Mucosa of stomach (tissue), 1 donor: Measurements from ENCODE around the gene KLK12.

Experiments used
- H3K27me3 ChIP-seq: one replicate; pipeline ENCODE4 v1.7.0; 2013; ENCODE audit warnings: mild to moderate bottlenecking, low read length; ENCODE audit not compliant: control insufficient read depth, insufficient read depth
- H3K36me3 ChIP-seq: one replicate; pipeline ENCODE4 v1.7.0; 2013; ENCODE audit warnings: low read length; ENCODE audit not compliant: control insufficient read depth, insufficient read depth
- H3K4me1 ChIP-seq: one replicate; pipeline ENCODE4 v1.7.0; 2013; ENCODE audit warnings: mild to moderate bottlenecking, low read length; ENCODE audit not compliant: control insufficient read depth, insufficient read depth
- H3K4me3 ChIP-seq: one replicate; pipeline ENCODE4 v1.7.0; 2013; ENCODE audit warnings: low read length
- H3K9ac ChIP-seq: one replicate; pipeline ENCODE4 v1.7.0; 2013; ENCODE audit warnings: mild to moderate bottlenecking, low read length, moderate library complexity
- H3K9me3 ChIP-seq: one replicate; pipeline ENCODE4 v1.7.0; 2013; ENCODE audit warnings: mild to moderate bottlenecking, low read length, moderate library complexity; ENCODE audit not compliant: control insufficient read depth
- donor health status: Pancreatic carcinoma.

KLK12 gene

DNA sequence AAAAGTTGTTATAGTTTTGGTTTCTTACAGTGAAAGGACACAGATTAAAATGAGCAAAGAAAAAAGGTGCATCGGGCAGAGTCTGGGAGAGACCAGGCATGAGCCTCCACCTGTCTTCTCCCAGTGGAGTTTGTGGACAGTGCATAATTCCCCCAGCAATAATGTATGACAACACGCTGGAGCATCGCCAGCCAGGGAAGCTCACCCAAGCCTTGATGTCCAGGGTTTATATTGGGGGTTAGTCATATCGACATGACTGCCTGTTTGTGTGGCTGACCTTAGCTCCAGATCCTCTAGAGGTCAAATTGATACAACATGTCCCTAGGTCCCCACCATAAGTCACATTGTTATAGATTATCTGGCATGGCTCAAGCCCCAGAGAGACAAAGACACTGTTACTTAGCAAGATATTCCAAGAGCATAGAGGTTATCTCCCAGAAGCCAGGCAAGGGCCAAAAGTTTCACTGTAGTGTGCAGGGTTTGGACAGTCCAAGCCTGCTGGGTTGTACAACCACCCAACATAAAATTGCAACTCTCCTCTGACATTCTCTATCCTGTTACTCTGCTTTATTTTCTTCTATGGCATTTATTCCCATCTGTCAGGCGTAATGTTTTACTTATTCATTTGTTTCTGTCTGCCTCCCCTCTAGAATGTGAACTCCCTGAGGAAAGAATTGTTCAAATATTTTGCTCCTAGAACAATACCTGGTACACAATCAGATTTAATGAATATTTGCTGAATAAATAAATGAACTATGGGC is 35.7 kb upstream of the KLK12 start:
- Histone ChIP-seq H3K4me3 (no peak overlapping the region), H3K9me3 (no peaks in the 10 kb centered on the region), H3K9ac (no peak overlapping the region), H3K27me3 (no peaks in the 10 kb centered on the region), H3K36me3 (no peaks in the 10 kb centered on the region), H3K4me1 (no peaks in the 10 kb centered on the region)

- peaks cover 4% of the 10 kb centered on the region for H3K27me3 ChIP-seq
- H3K9me3 ChIP-seq = no peaks in the 10 kb centered on the region
- no peaks in the 10 kb centered on the region for H3K36me3 ChIP-seq
- H3K4me3 ChIP-seq = no peak overlapping the region
- peaks cover 8% of the 10 kb centered on the region for H3K4me1 ChIP-seq
- no peak overlapping the region for H3K9ac ChIP-seq
Observed at GRCh38 chr19:51066393-51067186, 31.8 kb upstream of the KLK12 start.

DNA sequence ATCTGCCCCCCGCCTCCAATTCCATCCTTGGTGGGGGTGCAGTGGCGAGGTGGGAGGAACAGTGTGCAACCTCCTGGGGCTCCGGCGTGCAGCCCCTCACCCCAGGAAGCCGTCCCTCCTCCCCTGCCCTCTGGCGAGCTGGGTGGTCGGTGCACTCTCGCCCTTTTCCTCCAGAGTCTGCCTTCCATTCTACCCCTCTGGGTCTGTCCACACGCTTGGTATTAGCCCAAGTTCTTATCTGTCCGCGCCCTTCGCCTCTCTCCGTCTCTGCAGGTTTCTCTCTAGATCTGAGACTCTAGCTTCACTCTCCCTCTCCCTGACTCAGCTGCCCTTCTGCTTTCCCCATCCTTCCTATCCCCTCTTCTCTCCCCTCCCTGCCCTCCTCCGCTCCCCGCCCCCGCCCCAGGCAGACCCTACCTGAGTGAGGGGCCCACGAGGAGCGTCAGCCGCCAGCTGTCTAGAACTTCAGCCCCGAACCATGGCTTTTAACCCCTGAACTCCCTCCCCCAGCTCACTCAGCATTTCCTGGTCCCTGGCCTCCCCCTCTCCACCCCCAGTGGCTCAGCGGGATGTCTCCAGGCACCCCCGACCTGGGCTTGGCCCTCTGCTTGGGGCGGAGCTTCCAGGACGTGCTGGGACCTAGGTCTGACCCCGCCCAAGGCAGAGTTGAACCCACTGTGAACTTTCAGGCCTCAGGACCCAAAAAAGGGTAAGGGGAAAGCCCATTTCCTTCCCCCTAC is 30.6 kb upstream of the KLK12 start:
- Histone ChIP-seq H3K9me3 (no peaks in the 10 kb centered on the region), H3K4me3 (no peak overlapping the region), H3K4me1 (peaks cover 8% of the 10 kb centered on the region), H3K36me3 (no peaks in the 10 kb centered on the region), H3K27me3 (peaks cover 4% of the 10 kb centered on the region), H3K9ac (no peak overlapping the region)

DNA sequence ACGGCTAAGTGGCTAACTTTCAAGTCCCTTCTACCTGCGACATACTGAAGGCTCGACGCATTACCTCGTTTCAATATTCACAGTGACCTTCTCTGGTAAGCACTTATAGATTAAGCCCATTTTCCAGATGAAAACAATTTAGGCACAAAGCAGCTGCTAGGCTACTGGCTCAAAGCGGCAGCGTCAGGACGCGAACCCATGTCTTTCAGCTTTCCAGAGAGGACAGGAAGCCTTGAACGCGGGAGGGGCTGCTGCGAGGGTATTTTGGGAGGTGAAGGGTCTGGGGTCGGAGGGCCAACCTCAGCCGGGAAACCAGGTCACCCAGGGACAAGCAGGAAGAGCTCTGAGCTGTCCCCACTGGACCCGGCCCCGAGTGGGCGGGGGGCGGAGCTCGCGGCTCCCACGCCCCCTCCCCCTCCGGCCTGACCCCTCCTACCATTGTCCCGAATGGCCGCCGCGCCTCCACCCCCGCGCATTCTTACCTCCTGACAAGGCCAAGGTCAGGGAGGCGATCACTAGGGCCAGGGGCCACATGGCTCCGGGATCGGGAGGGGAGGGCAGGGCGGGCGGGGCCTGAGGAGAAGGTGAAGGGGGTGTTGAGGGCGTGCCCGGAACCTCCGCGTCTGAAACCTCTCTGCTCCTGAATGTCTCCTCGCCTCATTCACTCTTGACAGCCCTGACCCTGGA is 29.9 kb upstream of the KLK12 start, which contains the start of gene KLK13:
KLK13 (minus strand) TSS at position 559 of the 687 bp plus-strand sequence; CDS start at position 534, 25 bp downstream.
- Histone ChIP-seq H3K9me3 (no peaks in the 10 kb centered on the region), H3K4me1 (peaks cover 8% of the 10 kb centered on the region), H3K9ac (no peak within 1 kb of the TSS), H3K27me3 (peaks cover 4% of the 10 kb centered on the region), H3K4me3 (no peak within 1 kb of the TSS), H3K36me3 (no peaks in the 10 kb centered on the region)

- H3K4me3 ChIP-seq = no peak overlapping the region
- H3K9ac ChIP-seq = no peak overlapping the region
- no peaks in the 10 kb centered on the region for H3K36me3 ChIP-seq
- peaks cover 8% of the 10 kb centered on the region for H3K4me1 ChIP-seq
- peaks cover 4% of the 10 kb centered on the region for H3K27me3 ChIP-seq
- no peaks in the 10 kb centered on the region for H3K9me3 ChIP-seq
Observed at GRCh38 chr19:51063664-51064063, 28.9 kb upstream of the KLK12 start.

- no peaks in the 10 kb centered on the region for H3K36me3 ChIP-seq
- peaks cover 4% of the 10 kb centered on the region for H3K27me3 ChIP-seq
- H3K9ac ChIP-seq = no peak overlapping the region
- H3K4me3 ChIP-seq = no peak overlapping the region
- no peaks in the 10 kb centered on the region for H3K9me3 ChIP-seq
- peaks cover 8% of the 10 kb centered on the region for H3K4me1 ChIP-seq
Observed at GRCh38 chr19:51060973-51061372, 26.2 kb upstream of the KLK12 start.

DNA sequence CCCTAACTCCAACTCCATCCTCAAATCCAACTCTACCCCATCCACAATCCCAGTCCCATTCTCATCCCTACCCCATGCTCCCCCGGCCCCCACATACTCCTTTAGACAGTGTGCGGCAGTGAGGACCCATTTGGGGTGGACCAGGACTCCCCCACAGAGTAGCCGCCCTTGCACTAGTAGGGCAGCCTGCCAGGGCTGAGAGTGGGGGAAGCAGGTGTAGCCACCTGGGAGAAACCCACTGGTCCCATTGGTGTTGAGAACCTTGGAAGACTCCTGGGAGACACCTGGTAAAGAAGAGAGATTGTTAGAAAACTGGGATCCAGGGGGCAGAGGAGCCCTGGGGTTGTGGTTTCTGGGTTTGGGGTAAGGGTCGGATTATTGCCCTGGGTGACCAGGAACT is 25.5 kb upstream of the KLK12 start:
- Histone ChIP-seq H3K27me3 (peaks cover 4% of the 10 kb centered on the region), H3K4me1 (peaks cover 8% of the 10 kb centered on the region), H3K4me3 (no peak overlapping the region), H3K36me3 (no peaks in the 10 kb centered on the region), H3K9ac (no peak overlapping the region), H3K9me3 (no peaks in the 10 kb centered on the region)

GRCh38 chr19:51059715-51060114 is 24.9 kb upstream of the KLK12 start:
- Histone ChIP-seq H3K9me3 (no peaks in the 10 kb centered on the region), H3K9ac (no peak overlapping the region), H3K4me3 (no peak overlapping the region), H3K27me3 (peaks cover 4% of the 10 kb centered on the region), H3K4me1 (peaks cover 12% of the 10 kb centered on the region), H3K36me3 (no peaks in the 10 kb centered on the region)

GRCh38 chr19:51055866-51056265 is 21.1 kb upstream of the KLK12 start:
- H3K4me3 ChIP-seq = no peak overlapping the region
- no peaks in the 10 kb centered on the region for H3K36me3 ChIP-seq
- no peak overlapping the region for H3K9ac ChIP-seq
- peaks cover 4% of the 10 kb centered on the region for H3K4me1 ChIP-seq
- H3K27me3 ChIP-seq = peaks cover 5% of the 10 kb centered on the region
- H3K9me3 ChIP-seq = no peaks in the 10 kb centered on the region

DNA sequence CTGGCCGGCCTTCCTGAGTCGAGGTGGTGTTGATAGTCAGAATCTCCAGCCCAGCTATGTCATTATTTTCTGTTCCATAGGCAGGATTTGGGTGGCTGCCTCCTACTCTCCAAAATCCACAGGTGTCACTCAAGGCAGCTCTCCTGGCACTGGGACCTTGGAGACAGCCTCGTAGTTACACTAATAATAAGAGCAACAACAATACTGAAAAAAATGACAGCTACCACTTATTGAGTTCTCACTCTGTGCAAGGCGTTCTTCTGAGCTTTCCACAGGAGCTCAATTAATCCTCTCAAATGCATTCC is 12.2 kb upstream of the KLK12 start:
- no peak overlapping the region for H3K4me3 ChIP-seq
- no peaks in the 10 kb centered on the region for H3K36me3 ChIP-seq
- H3K9me3 ChIP-seq = no peaks in the 10 kb centered on the region
- no peak overlapping the region for H3K9ac ChIP-seq
- peaks cover under 1% of the 10 kb centered on the region for H3K27me3 ChIP-seq
- H3K4me1 ChIP-seq = no peaks in the 10 kb centered on the region

DNA sequence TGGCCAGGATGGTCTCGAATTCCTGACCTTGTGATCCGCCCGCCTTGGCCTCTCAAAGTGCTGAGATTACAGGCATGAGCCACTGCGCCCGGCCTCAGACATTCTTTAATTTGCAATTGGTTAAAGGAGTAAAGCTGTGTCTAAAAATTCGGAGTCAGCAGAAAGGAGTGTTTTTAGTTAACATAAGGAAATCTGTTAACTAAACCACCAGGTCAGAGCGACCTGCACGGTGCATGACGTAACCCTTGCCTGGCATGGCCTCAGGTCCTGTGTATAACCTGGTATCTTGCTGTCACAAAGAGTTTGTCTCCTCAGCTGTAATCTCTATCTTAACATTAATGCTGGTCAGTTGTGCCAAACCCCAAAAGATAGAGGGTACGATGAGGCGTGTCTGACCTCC is 9.5 kb upstream of the KLK12 start:
- no peaks in the 10 kb centered on the region for H3K36me3 ChIP-seq
- no peaks in the 10 kb centered on the region for H3K4me1 ChIP-seq
- no peak overlapping the region for H3K9ac ChIP-seq
- no peaks in the 10 kb centered on the region for H3K9me3 ChIP-seq
- no peak overlapping the region for H3K4me3 ChIP-seq
- H3K27me3 ChIP-seq = no peaks in the 10 kb centered on the region
